Inflammatory macrophage treated with lipopolysaccharide for 4 hours (primary cell): ENCODE results near the gene ZNF10.

Experiments used
- DNase-seq: peaks from one replicate; pipeline ENCODE4 v3.0.0-alpha.2; 2020

ZNF10 gene

GRCh38 chr12:133202493-133203343, 72.3 kb downstream of the ZNF10 start:
- DNase-seq, result no peak

- no peak for DNase-seq
These were observed 73.2 kb downstream of the ZNF10 start for GRCh38 chr12:133203344-133204263.

- no peak for DNase-seq
These were observed 73.8 kb downstream of the ZNF10 start for GRCh38 chr12:133204264-133204603.

GRCh38 chr12:133206390-133206789, 76.0 kb downstream of the ZNF10 start:
- no peak for DNase-seq
